ENCODE results near the gene PLCB2.

- TF ChIP-seq CTCF (IDR thresholded peaks at IDR 0.05) = no peak
- TF ChIP-seq EZH2 (IDR thresholded peaks at IDR 0.05; ENCODE audit: borderline replicate concordance, insufficient read depth, low read depth, low read length, poor library complexity, severe bottlenecking) = no peak
Observed at GRCh38 chr15:40250771-40251483, 56.8 kb downstream of the PLCB2 start.
